HCT116 (cell line): ENCODE results near the gene TRERF1. TPM values are rescaled to one million over a fixed set of nuclear protein-coding genes. Genes with fewer than 3 reads are reported as not detected.

ENCODE experiments used
- ATAC-seq: fragments of 200-7000 bp; cut with Tn5 transposase; 2 replicates; pipeline ENCODE4 v1.9.1; 2020; ENCODE audit warnings: mild to moderate bottlenecking, moderate library complexity
- BruUV-seq: library from RNA; stranded (reverse); fragments of 400-500 nt; replicated peaks from 2 replicates; lab custom pipeline; 2021; lab: Mats Ljungman, UMichigan
- CTCF ChIA-PET: fragments of 300-600 bp; sonication (Branson Sonifier 250); formaldehyde crosslinking; loops from one replicate; lab custom pipeline; 2021; ENCODE audit warnings: antibody characterized with exemption; lab: Charles Lee
- POLR2A ChIA-PET: fragments of 300-600, 350-600 bp; sonication (Branson Sonifier 250); formaldehyde crosslinking; loops from one replicate; lab custom pipeline; 2021; ENCODE audit warnings: antibody characterized with exemption; lab: Charles Lee
- RAD21 ChIA-PET, 2 experiments: fragments of 300-600 bp; sonication (Branson Sonifier 250); formaldehyde crosslinking; loops; one replicate each; lab custom pipeline; 2023; ENCODE audit warnings: low total read pairs in 2 of 2; ENCODE audit not compliant: uncharacterized antibody in 2 of 2, unreplicated experiment in 2 of 2, low non-redundant PET in 1 of 2; lab: Charles Lee
- DNase-seq: peaks from one replicate; pipeline ENCODE4 v3.0.0-alpha.2; 2010; ENCODE audit warnings: low read depth, low spot score
- H2AFZ ChIP-seq: fragments of 200-600 bp; shearing (Covaris generic), sonication (generic); 2 replicates; pipeline ENCODE4 v1.6.1; 2017; ENCODE audit warnings: low read depth, mixed run types, mixed read lengths, antibody characterized with exemption, low read length; ENCODE audit not compliant: poor library complexity, severe bottlenecking
- H3K27ac ChIP-seq: 2 replicates; pipeline ENCODE4 v1.5.1; 2012; ENCODE audit warnings: low read depth, low read length
- H3K27me3 ChIP-seq: fragments of 200-600 bp; sonication (generic); 2 replicates; pipeline ENCODE4 v1.6.1; 2016; ENCODE audit warnings: mixed run types, low read length, mixed read lengths; ENCODE audit not compliant: insufficient read depth
- H3K36me3 ChIP-seq, 2 experiments: fragments of 200-500 bp in 1 of 2; fragments of 200-600 bp in 1 of 2; sonication (Bioruptor generic) in 1 of 2; sonication (generic) in 1 of 2; 2 replicates each; pipeline versions ENCODE4 v1.5.1 to v1.6.1; 2014 to 2016; ENCODE audit warnings: low read length in 2 of 2, inconsistent platforms in 1 of 2, mixed read lengths in 1 of 2, mixed run types in 1 of 2; ENCODE audit not compliant: insufficient read depth in 2 of 2, control insufficient read depth in 1 of 2
- H3K4me1 ChIP-seq, 2 experiments: fragments of 200-600 bp in 1 of 2; sonication (generic) in 1 of 2; 2 replicates each; pipeline versions ENCODE4 v1.5.1 to v1.6.1; 2012 to 2017; ENCODE audit warnings: low read length in 2 of 2, inconsistent platforms in 1 of 2, mild to moderate bottlenecking in 1 of 2, mixed read lengths in 1 of 2, mixed run types in 1 of 2, moderate library complexity in 1 of 2; ENCODE audit not compliant: insufficient read depth in 2 of 2, control insufficient read depth in 1 of 2
- H3K4me2 ChIP-seq: fragments of 200-600 bp; sonication (generic); 2 replicates; pipeline ENCODE4 v1.6.1; 2017; ENCODE audit warnings: mixed run types, low read length, mixed read lengths
- H3K4me3 ChIP-seq, 2 experiments: fragments of 200-600 bp in 1 of 2; sonication (generic) in 1 of 2; replicated peaks in 1 of 2; 2 replicates each; pipeline ENCODE4 v1.5.1; 2011 to 2016; ENCODE audit warnings: low read length in 2 of 2, control low read depth in 1 of 2, low read depth in 1 of 2, mild to moderate bottlenecking in 1 of 2, mixed read lengths in 1 of 2, mixed run types in 1 of 2
- H3K79me2 ChIP-seq: fragments of 200-600 bp; sonication (generic); 2 replicates; pipeline ENCODE4 v1.6.1; 2017; ENCODE audit warnings: mild to moderate bottlenecking, mixed run types, low read length, moderate library complexity, mixed read lengths; ENCODE audit not compliant: insufficient read depth
- H3K9ac ChIP-seq: fragments of 200-600 bp; sonication (generic); 2 replicates; pipeline ENCODE4 v1.6.1; 2016; ENCODE audit warnings: low read length, mixed read lengths
- H3K9me2 ChIP-seq: fragments of 200-600 bp; sonication (generic), shearing (Covaris generic); 2 replicates; pipeline ENCODE4 v1.6.1; 2017; ENCODE audit warnings: mixed run types, mild to moderate bottlenecking, moderate library complexity; ENCODE audit not compliant: insufficient read depth
- H3K9me3 ChIP-seq, 2 experiments: fragments of 200-500 bp in 1 of 2; fragments of 200-600 bp in 1 of 2; sonication (Bioruptor generic) in 1 of 2; sonication (generic) in 1 of 2; 2 replicates each; pipeline ENCODE4 v1.6.1; 2014 to 2017; ENCODE audit warnings: low read length in 2 of 2, mixed read lengths in 2 of 2, inconsistent platforms in 1 of 2, low read depth in 1 of 2, mild to moderate bottlenecking in 1 of 2, mixed run types in 1 of 2, moderate library complexity in 1 of 2; ENCODE audit not compliant: control insufficient read depth in 1 of 2, insufficient read depth in 1 of 2
- H4K20me1 ChIP-seq: fragments of 200-600 bp; sonication (generic), shearing (Covaris generic); 2 replicates; pipeline ENCODE4 v1.6.1; 2017; ENCODE audit warnings: mixed run types, mild to moderate bottlenecking, moderate library complexity; ENCODE audit not compliant: insufficient read depth
- CEBPB ChIP-seq: IDR thresholded peaks from 2 replicates; pipeline ENCODE4 v1.6.1; 2012; ENCODE audit warnings: low read depth
- EGR1 ChIP-seq: IDR thresholded peaks from 2 replicates; pipeline ENCODE4 v1.6.1; 2012; ENCODE audit warnings: low read depth
- ELF1 ChIP-seq: IDR thresholded peaks from 2 replicates; pipeline ENCODE4 v1.6.1; 2012; ENCODE audit warnings: low read depth, borderline replicate concordance
- EZH2 ChIP-seq: fragments of 200-600 bp; sonication (generic); IDR thresholded peaks from 2 replicates; pipeline ENCODE4 v1.6.1; 2017; ENCODE audit warnings: antibody characterized with exemption, mixed run types
- EZH2phosphoT487 ChIP-seq: fragments of 200-600 bp; IDR thresholded peaks from 2 replicates; pipeline ENCODE4 v1.6.1; 2018; ENCODE audit warnings: antibody characterized with exemption, borderline replicate concordance
- FOSL1 ChIP-seq: IDR thresholded peaks from 2 replicates; pipeline ENCODE4 v1.6.1; 2012; ENCODE audit warnings: low read depth
- JUND ChIP-seq: IDR thresholded peaks from 2 replicates; pipeline ENCODE4 v1.6.1; 2012
- POLR2A ChIP-seq: IDR thresholded peaks from 2 replicates; pipeline ENCODE4 v1.7.0; 2011; ENCODE audit warnings: borderline replicate concordance; ENCODE audit not compliant: insufficient read depth, insufficient read length; ENCODE audit errors: extremely low read depth
- POLR2AphosphoS5 ChIP-seq: IDR thresholded peaks from 2 replicates; pipeline ENCODE4 v1.6.1; 2011; ENCODE audit warnings: mild to moderate bottlenecking, low read depth, low read length, moderate library complexity
- RAD21 ChIP-seq: IDR thresholded peaks from 2 replicates; pipeline ENCODE4 v1.6.1; 2012; ENCODE audit warnings: low read depth, mild to moderate bottlenecking
- SIN3A ChIP-seq: IDR thresholded peaks from 2 replicates; pipeline ENCODE4 v1.6.1; 2012; ENCODE audit warnings: low read depth
- SP1 ChIP-seq: IDR thresholded peaks from 2 replicates; pipeline ENCODE4 v1.6.1; 2012; ENCODE audit warnings: low read depth
- SRF ChIP-seq: IDR thresholded peaks from 2 replicates; pipeline ENCODE4 v1.6.1; 2012; ENCODE audit warnings: low read depth
- YY1 ChIP-seq: IDR thresholded peaks from 2 replicates; pipeline ENCODE4 v1.6.1; 2011; ENCODE audit warnings: low read length, low read depth, moderate library complexity, mild to moderate bottlenecking; ENCODE audit not compliant: insufficient replicate concordance; ENCODE audit errors: extremely low read depth
- ZFX ChIP-seq: fragments of 450-650 bp; IDR thresholded peaks from 2 replicates; pipeline ENCODE4 v1.6.1; 2017
- ZNF274 ChIP-seq: fragments of 200-500 bp; sonication (Bioruptor generic); IDR thresholded peaks from 2 replicates; pipeline ENCODE4 v1.6.1; 2014; ENCODE audit warnings: mild to moderate bottlenecking, low read depth, low read length, inconsistent platforms
- intact Hi-C: fragments of 100-400 bp; cut with micrococcal nuclease; formaldehyde crosslinking; loops from 2 replicates; pipeline ENCODE4 v1.10.0; 2022
- total RNA-seq: library from RNA; stranded (reverse); gene quantifications from one replicate; pipeline ENCODE4 v1.2.1, GENCODE V29; 2021; ENCODE audit not compliant: unreplicated experiment
- TF ChIP-seq, protein P1 (sequence below): IDR thresholded peaks from 2 replicates; pipeline ENCODE4 v1.6.1; 2012
- TF ChIP-seq, protein P2 (sequence below): IDR thresholded peaks from 2 replicates; pipeline ENCODE4 v1.6.1; 2011; ENCODE audit warnings: mild to moderate bottlenecking, low read length, moderate library complexity; ENCODE audit not compliant: insufficient replicate concordance; ENCODE audit errors: extremely low read depth
- TF ChIP-seq, protein P3 (sequence below): IDR thresholded peaks from 2 replicates; pipeline ENCODE4 v1.6.1; 2012; ENCODE audit warnings: low read depth
- TF ChIP-seq, protein P4 (sequence below): IDR thresholded peaks from 2 replicates; pipeline ENCODE4 v1.6.1; 2012

Gene TRERF1
- total RNA-seq, 1 experiment from 2014 or later: 12.4 TPM

DNA sequence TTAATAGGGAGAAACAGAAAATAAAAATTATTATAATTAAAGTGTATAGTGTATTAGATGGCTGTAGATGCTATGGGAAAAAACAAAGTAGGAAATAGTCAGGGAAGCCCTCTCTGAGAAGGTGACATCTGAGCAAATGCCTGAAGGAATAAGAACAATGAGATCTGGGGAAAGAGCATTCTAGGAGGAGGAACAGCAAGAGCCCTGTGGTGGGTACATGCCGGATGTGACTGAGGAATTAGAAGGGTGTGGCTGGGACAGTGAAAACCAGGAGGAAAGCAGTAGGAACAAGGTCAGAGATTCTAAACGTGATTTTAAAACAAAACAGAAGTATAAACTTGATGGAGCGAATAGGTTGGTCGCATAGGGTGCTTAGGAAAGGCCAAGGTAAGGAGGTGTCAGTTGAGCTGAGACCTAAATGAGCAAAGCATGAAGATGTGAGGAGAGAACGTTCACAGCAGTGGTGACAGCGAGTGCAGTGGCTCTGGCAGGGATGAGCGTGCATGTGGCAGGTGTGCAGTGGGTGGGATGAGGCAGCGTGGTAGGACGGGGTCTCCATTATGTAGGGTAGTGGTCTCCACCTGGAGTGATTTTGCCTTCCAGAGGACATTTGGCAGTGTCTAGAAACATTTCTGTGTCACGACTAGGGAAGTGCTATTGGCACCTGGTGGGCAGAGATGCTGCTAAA lies 137.0 kb downstream of the TRERF1 start:
- no peak for ATAC-seq
- no peaks in the 10 kb centered on the region for H3K9me3 ChIP-seq
- H4K20me1 ChIP-seq: no peaks in the 10 kb centered on the region
- no peak for DNase-seq
- H3K36me3 ChIP-seq: no peaks in the 10 kb centered on the region
- peak overlapping the region; percentile 41 for H3K9ac ChIP-seq
- ChIA-PET CTCF (interaction anchor here (1.3 to 1.9 kb wide), 3 partner anchors 53 to 233 kb away, joined by 3 to 6 read pairs (median 5); no protein-coding TSS in a partner anchor), POLR2A (no interaction called here), RAD21 (interaction anchor here in 1 of 2 experiments (0.9 kb wide), 1 partner anchor 54 kb away, joined by 3 read pairs; no protein-coding TSS in a partner anchor)
- no peaks in the 10 kb centered on the region for H3K9me2 ChIP-seq
- peak overlapping the region; percentile 72 for H3K4me2 ChIP-seq
- no TSS peak for BruUV-seq
- intact Hi-C loops: no loop called here
- no peaks in the 10 kb centered on the region for H3K27me3 ChIP-seq
- H3K27ac ChIP-seq: peak overlapping the region; percentile 77
- H3K79me2 ChIP-seq: no peaks in the 10 kb centered on the region
- no peak for TF ChIP-seq ZFX
- TF ChIP-seq SIN3A: no peak
- no peak for TF ChIP-seq ZNF274
- TF ChIP-seq EGR1: no peak
- no peak for TF ChIP-seq FOSL1
- TF ChIP-seq SRF: no peak
- no peak for TF ChIP-seq CEBPB
- TF ChIP-seq SP1: no peak
- TF ChIP-seq POLR2AphosphoS5: no peak
- TF ChIP-seq, protein P1, sequence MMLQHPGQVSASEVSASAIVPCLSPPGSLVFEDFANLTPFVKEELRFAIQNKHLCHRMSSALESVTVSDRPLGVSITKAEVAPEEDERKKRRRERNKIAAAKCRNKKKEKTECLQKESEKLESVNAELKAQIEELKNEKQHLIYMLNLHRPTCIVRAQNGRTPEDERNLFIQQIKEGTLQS: no peak
- TF ChIP-seq, protein P2, sequence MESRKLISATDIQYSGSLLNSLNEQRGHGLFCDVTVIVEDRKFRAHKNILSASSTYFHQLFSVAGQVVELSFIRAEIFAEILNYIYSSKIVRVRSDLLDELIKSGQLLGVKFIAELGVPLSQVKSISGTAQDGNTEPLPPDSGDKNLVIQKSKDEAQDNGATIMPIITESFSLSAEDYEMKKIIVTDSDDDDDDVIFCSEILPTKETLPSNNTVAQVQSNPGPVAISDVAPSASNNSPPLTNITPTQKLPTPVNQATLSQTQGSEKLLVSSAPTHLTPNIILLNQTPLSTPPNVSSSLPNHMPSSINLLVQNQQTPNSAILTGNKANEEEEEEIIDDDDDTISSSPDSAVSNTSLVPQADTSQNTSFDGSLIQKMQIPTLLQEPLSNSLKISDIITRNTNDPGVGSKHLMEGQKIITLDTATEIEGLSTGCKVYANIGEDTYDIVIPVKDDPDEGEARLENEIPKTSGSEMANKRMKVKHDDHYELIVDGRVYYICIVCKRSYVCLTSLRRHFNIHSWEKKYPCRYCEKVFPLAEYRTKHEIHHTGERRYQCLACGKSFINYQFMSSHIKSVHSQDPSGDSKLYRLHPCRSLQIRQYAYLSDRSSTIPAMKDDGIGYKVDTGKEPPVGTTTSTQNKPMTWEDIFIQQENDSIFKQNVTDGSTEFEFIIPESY: no peak
- TF ChIP-seq JUND: no peak
- TF ChIP-seq, protein P3, sequence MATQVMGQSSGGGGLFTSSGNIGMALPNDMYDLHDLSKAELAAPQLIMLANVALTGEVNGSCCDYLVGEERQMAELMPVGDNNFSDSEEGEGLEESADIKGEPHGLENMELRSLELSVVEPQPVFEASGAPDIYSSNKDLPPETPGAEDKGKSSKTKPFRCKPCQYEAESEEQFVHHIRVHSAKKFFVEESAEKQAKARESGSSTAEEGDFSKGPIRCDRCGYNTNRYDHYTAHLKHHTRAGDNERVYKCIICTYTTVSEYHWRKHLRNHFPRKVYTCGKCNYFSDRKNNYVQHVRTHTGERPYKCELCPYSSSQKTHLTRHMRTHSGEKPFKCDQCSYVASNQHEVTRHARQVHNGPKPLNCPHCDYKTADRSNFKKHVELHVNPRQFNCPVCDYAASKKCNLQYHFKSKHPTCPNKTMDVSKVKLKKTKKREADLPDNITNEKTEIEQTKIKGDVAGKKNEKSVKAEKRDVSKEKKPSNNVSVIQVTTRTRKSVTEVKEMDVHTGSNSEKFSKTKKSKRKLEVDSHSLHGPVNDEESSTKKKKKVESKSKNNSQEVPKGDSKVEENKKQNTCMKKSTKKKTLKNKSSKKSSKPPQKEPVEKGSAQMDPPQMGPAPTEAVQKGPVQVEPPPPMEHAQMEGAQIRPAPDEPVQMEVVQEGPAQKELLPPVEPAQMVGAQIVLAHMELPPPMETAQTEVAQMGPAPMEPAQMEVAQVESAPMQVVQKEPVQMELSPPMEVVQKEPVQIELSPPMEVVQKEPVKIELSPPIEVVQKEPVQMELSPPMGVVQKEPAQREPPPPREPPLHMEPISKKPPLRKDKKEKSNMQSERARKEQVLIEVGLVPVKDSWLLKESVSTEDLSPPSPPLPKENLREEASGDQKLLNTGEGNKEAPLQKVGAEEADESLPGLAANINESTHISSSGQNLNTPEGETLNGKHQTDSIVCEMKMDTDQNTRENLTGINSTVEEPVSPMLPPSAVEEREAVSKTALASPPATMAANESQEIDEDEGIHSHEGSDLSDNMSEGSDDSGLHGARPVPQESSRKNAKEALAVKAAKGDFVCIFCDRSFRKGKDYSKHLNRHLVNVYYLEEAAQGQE: no peak
- TF ChIP-seq RAD21: no peak
- TF ChIP-seq POLR2A: no peak
- TF ChIP-seq, protein P4, sequence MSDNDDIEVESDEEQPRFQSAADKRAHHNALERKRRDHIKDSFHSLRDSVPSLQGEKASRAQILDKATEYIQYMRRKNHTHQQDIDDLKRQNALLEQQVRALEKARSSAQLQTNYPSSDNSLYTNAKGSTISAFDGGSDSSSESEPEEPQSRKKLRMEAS: no peak
- no peak for TF ChIP-seq EZH2
- TF ChIP-seq YY1: no peak
- TF ChIP-seq EZH2phosphoT487: no peak
- no peak for TF ChIP-seq ELF1
- no peak overlapping the region for H2AFZ ChIP-seq
- peaks cover 62 to 73% of the 10 kb centered on the region in 2 experiments for H3K4me1 ChIP-seq
- no peak overlapping the region; a peak in 1 of 4 replicates for H3K4me3 ChIP-seq
